ENCODE results near the gene CCDC178. TPM values are rescaled to one million over a fixed set of nuclear protein-coding genes. Genes with fewer than 3 reads are reported as not detected.

Gene CCDC178
- total and polyA plus RNA-seq, 2 donors from 2014 or later = 3.7 to 4.6 TPM

- H3K9ac ChIP-seq (ENCODE audit: low read length in 3 of 3) = no peak overlapping the region
- H3K9me3 ChIP-seq (ENCODE audit: control insufficient read depth in 2 of 3, insufficient read depth in 1 of 3, low read length in 3 of 3) = no peaks in the 10 kb centered on the region
- no peak for FAIRE-seq
- no peak overlapping the region for H3K4me3 ChIP-seq (ENCODE audit: low read length in 3 of 3)
- H3K27ac ChIP-seq (ENCODE audit: low read depth in 2 of 2, low read length in 2 of 2) = no peak overlapping the region
- intact Hi-C loops (cut with DNase I) = no loop called here
- H3K27me3 ChIP-seq (ENCODE audit: control insufficient read depth, insufficient read depth, low read length) = no peaks in the 10 kb centered on the region
- no peaks in the 10 kb centered on the region for H3K36me3 ChIP-seq (ENCODE audit: control insufficient read depth in 2 of 3, insufficient read depth in 3 of 3, low read length in 3 of 3)
- no peak for DNase-seq
- no peaks in the 10 kb centered on the region for H3K4me1 ChIP-seq (ENCODE audit: control insufficient read depth in 2 of 3, insufficient read depth in 2 of 3, low read depth in 1 of 3, low read length in 3 of 3)
- TF ChIP-seq CTCF (IDR thresholded peaks at IDR 0.05; ENCODE audit: borderline replicate concordance, extremely low read depth, insufficient read depth) = no peak
Observed at GRCh38 chr18:32908424-32908805, 532.1 kb downstream of the CCDC178 start.

GRCh38 chr18:32907648-32908423 lies 532.7 kb downstream of the CCDC178 start:
- Histone ChIP-seq H3K36me3 (ENCODE audit: control insufficient read depth in 2 of 3, insufficient read depth in 3 of 3, low read length in 3 of 3) (no peaks in the 10 kb centered on the region), H3K27ac (ENCODE audit: low read depth in 2 of 2, low read length in 2 of 2) (no peak overlapping the region), H3K9me3 (ENCODE audit: control insufficient read depth in 2 of 3, insufficient read depth in 1 of 3, low read length in 3 of 3) (no peaks in the 10 kb centered on the region), H3K27me3 (ENCODE audit: control insufficient read depth, insufficient read depth, low read length) (no peaks in the 10 kb centered on the region), H3K4me3 (ENCODE audit: low read length in 3 of 3) (no peak overlapping the region), H3K9ac (ENCODE audit: low read length in 3 of 3) (no peak overlapping the region), H3K4me1 (ENCODE audit: control insufficient read depth in 2 of 3, insufficient read depth in 2 of 3, low read depth in 1 of 3, low read length in 3 of 3) (no peaks in the 10 kb centered on the region)
- no peak for DNase-seq
- FAIRE-seq = no peak
- intact Hi-C loops (cut with DNase I) = no loop called here
- no peak for TF ChIP-seq CTCF (IDR thresholded peaks at IDR 0.05; ENCODE audit: borderline replicate concordance, extremely low read depth, insufficient read depth)

GRCh38 chr18:32907311-32907585 lies 533.3 kb downstream of the CCDC178 start:
- Histone ChIP-seq H3K27ac (ENCODE audit: low read depth in 2 of 2, low read length in 2 of 2) (no peak overlapping the region), H3K9ac (ENCODE audit: low read length in 3 of 3) (no peak overlapping the region), H3K4me1 (ENCODE audit: control insufficient read depth in 2 of 3, insufficient read depth in 2 of 3, low read depth in 1 of 3, low read length in 3 of 3) (no peaks in the 10 kb centered on the region), H3K27me3 (ENCODE audit: control insufficient read depth, insufficient read depth, low read length) (no peaks in the 10 kb centered on the region), H3K36me3 (ENCODE audit: control insufficient read depth in 2 of 3, insufficient read depth in 3 of 3, low read length in 3 of 3) (no peaks in the 10 kb centered on the region), H3K9me3 (ENCODE audit: control insufficient read depth in 2 of 3, insufficient read depth in 1 of 3, low read length in 3 of 3) (no peaks in the 10 kb centered on the region), H3K4me3 (ENCODE audit: low read length in 3 of 3) (no peak overlapping the region)
- no peak for FAIRE-seq
- no peak for DNase-seq
- intact Hi-C loops (cut with DNase I) = no loop called here
- no peak for TF ChIP-seq CTCF (IDR thresholded peaks at IDR 0.05; ENCODE audit: borderline replicate concordance, extremely low read depth, insufficient read depth)
